ENCODE measurements around the gene RAB4A. TPM values are rescaled to one million over a fixed set of nuclear protein-coding genes. Genes with fewer than 3 reads are reported as not detected.

Gene RAB4A
- total and polyA plus RNA-seq, 9 of the 15 experiments (the other 6 are each of a cell fraction or from before 2014, with no cell fraction given), result 8.3 to 61.0 (median 26.7) TPM

- TF ChIP-seq CHD4 (IDR thresholded peaks at IDR 0.05; ENCODE audit: insufficient read depth, insufficient replicate concordance, low read depth, low read length, poor library complexity, severe bottlenecking), result no peak
- no peak for TF ChIP-seq HNRNPK (IDR thresholded peaks at IDR 0.05; ENCODE audit: low read depth, low read length, poor library complexity, severe bottlenecking)
Observed at GRCh38 chr1:229260297-229260696, 10.6 kb upstream of the RAB4A start (continued).

- Histone ChIP-seq H3K9ac (ENCODE audit: insufficient read depth in 1 of 2, low read depth in 2 of 2, low read length in 2 of 2) (no peak overlapping the region), H3K4me2 (ENCODE audit: insufficient read depth, low read length) (no peak overlapping the region), H2AFZ (ENCODE audit: low read depth, low read length) (no peak overlapping the region), H3K27me3 (ENCODE audit: control insufficient read depth in 2 of 2, insufficient read depth in 2 of 2, low read length in 2 of 2) (no peaks in the 10 kb centered on the region), H3K4me1 (replicated peaks in 1 of 2; ENCODE audit: control insufficient read depth in 2 of 2, insufficient read depth in 2 of 2, low read length in 2 of 2) (peaks cover 0 to 6% of the 10 kb centered on the region in 2 experiments; a peak in 1 of 5 replicates), H3K9me3 (replicated peaks; ENCODE audit: control insufficient read depth, insufficient read depth, low read depth, low read length) (no peaks in the 10 kb centered on the region), H3K79me2 (ENCODE audit: control insufficient read depth, insufficient read depth, low read length) (no peaks in the 10 kb centered on the region), H3K36me3 (ENCODE audit: control insufficient read depth, insufficient read depth, low read length) (peaks cover 10% of the 10 kb centered on the region; the same call in 1 of the 3 replicates), H4K20me1 (replicated peaks; ENCODE audit: control insufficient read depth, insufficient read depth, low read length) (0 out of 2 replicates have a peak, but pooled peaks cover 8% of the 10 kb centered on the region), H3K27ac (ENCODE audit: extremely low read depth, low read depth, low read length) (no peak overlapping the region), H3K9me1 (ENCODE audit: control insufficient read depth, insufficient read depth, low read length) (no peaks in the 10 kb centered on the region), H3K4me3 (no peak overlapping the region)
- intact Hi-C loops (cut with micrococcal nuclease), result no loop called here
- WGBS (ENCODE audit: insufficient coverage, low coverage, missing lambda C conversion rate), result 78% methylated on average over 2 of the region's 2 CpGs
- TF ChIP-seq SREBF1 (IDR thresholded peaks at IDR 0.05; ENCODE audit: borderline replicate concordance, low read depth, low read length), result no peak
- no peak for TF ChIP-seq SPI1 (IDR thresholded peaks at IDR 0.05; ENCODE audit: borderline replicate concordance, low read depth, low read length)
- peak; percentile 83 for TF ChIP-seq RBM25 (IDR thresholded peaks at IDR 0.05; ENCODE audit: low read depth, low read length, severe bottlenecking)
- no peak for TF ChIP-seq BRD4 (IDR thresholded peaks at IDR 0.05)
- no peak for TF ChIP-seq ZNF197 (CRISPR knock-in tag; IDR thresholded peaks at IDR 0.05; ENCODE audit: low read depth)
- no peak for TF ChIP-seq RFX5 (IDR thresholded peaks at IDR 0.05; ENCODE audit: low read depth, low read length)
- no peak for TF ChIP-seq E2F5 (CRISPR knock-in tag; IDR thresholded peaks at IDR 0.05)
- TF ChIP-seq BCOR (IDR thresholded peaks at IDR 0.05), result 0 out of 2 replicates have a peak, but pooled peaks have one; percentile 50
- 0 out of 2 replicates have a peak, but pooled peaks have one; percentile 45 for TF ChIP-seq ADNP (tag; IDR thresholded peaks at IDR 0.05)
- no peak for TF ChIP-seq ZNF253 (CRISPR knock-in tag; conservative IDR thresholded peaks at IDR 0.05)
- no peak for TF ChIP-seq DLX4 (CRISPR knock-in tag; IDR thresholded peaks at IDR 0.05)
- TF ChIP-seq ZKSCAN8 (CRISPR knock-in tag; IDR thresholded peaks at IDR 0.05), result no peak
- TF ChIP-seq SRSF9 (IDR thresholded peaks at IDR 0.05; ENCODE audit: borderline replicate concordance, low read depth, low read length), result no peak
- no peak for TF ChIP-seq TCFL5 (CRISPR knock-in tag; conservative IDR thresholded peaks at IDR 0.05)
- no peak for TF ChIP-seq ZNF174 (CRISPR knock-in tag; IDR thresholded peaks at IDR 0.05)
- TF ChIP-seq EWSR1 (IDR thresholded peaks at IDR 0.05; ENCODE audit: borderline replicate concordance, low read depth, partially characterized antibody), result no peak
- TF ChIP-seq ZNF324 (CRISPR knock-in tag; IDR thresholded peaks at IDR 0.05), result no peak
- TF ChIP-seq KDM1A (IDR thresholded peaks at IDR 0.05), result 0 out of 4 replicates have a peak, but pooled peaks of 1 of the 2 experiments have one; percentile 8
- TF ChIP-seq SIRT6 (IDR thresholded peaks at IDR 0.05; ENCODE audit: low read depth, low read length), result no peak
- FAIRE-seq (no peak), ATAC-seq (no peak), DNase-seq (ENCODE audit: extremely low read depth in 1 of 4, low spot score in 3 of 4) (no peak)
- ChIA-PET CTCF (ENCODE audit: low intra/inter-chr PET ratio) (no interaction called here), POLR2A (no interaction called here)
- in situ Hi-C loops (cut with MboI), result loop anchor here (5.0 kb wide), 1 partner anchor 220 kb away; no protein-coding TSS in a partner anchor
- no TSS peak for BruUV-seq (replicated peaks)
Observed at GRCh38 chr1:229262239-229262638, 8.7 kb upstream of the RAB4A start.
